Central memory CD4-positive, alpha-beta T cell (primary cell): ENCODE measurements around the gene RPS6KA2.

Experiments used
- DNase-seq: peaks from one replicate; pipeline ENCODE4 v3.0.0; 2022

The RPS6KA2 gene

DNA sequence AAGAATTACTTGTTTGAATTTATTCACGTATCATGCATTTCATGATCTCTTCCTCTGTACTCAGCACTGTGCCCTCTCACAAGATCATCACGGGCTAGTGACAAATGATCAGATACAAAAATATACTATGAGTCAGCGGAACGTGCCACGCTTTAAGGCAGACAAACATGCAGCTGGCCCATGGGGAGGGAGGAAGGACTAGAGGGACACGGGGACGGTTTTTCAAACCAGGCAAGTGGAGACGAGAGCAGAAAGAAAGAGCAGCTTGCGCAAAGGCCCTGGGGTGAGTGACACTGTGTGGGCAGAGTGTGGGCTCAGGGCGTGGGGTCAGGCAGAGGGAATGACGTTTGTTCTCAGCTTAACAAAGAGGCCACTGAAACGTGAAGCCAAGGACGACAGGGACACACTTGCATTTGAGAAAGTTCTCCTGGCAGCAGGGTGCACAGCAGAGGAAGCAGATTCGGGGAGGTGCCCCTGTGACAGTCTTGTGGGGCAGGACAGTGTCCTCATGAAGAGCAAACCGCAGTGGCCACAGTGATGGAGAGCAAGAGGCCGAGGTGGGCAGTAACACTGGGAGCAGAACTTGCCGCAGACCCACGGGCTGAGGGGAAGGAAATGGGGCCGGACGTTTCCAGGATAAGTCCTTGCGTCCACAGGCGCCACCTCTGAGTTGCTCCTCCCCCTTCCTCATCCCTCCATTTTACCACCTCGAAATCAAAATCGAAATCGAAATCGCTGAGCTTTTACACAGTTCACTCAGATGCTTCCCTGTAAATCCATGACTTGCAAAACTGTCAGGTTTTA lies 6.9 kb upstream of the RPS6KA2 start:
- DNase-seq: no peak

DNA sequence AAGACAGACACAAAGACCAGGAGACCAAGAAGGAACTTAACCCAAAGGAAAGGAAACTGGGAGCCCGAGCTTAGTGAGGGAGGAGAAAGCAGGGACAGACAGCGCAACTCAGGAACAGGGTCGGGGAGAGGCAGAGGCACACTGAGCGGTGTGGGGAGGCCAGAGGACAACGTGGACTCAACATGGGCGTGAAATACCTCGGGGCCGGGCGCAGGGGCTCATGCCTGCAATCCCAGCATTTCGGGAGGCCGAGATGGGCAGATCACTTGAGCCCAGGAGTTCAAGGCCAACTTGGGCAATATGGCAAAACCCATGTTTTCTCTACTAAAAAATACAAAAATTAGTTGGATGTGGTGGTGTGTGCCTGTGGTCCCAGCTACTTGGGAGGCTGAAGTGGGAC lies 5.7 kb upstream of the RPS6KA2 start:
- DNase-seq: no peak

DNA sequence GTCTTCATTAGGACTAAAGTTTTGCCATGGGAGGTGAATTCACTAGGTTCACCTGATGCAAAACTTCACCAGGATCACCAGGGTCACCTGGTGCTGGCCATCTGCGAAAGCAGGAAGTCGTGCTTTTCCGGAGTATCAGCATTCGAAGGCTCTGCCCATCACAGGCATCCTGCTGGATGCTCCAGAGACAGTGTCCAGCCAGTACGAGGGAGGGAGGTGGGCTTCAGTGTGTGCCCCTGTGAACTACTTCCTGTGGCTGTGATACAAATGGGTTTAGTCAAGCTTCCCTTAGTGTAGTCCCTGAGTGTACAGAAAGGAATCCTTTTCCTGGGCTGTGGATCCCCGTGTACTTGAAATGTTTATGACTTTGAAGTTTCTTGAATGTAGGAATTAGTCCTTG lies 3.4 kb upstream of the RPS6KA2 start:
- DNase-seq: no peak

DNA sequence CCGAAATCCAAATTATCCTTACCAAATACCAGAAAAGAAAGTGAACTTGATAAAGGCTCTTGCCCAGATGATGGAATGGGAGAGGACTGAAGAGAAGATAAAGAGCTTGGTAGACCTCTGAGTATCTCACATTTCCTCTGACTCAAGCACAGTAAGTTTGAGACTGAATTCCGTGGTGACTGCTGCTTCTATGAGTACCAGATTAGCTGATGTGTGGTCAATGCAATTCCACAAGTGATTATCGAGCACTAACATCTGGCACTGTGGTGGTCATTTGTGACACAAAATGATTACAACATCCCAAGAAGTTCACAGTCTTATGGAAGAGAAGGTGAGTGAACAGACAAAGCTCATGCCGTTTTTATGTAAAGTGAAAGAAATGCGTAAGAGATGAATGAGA lies 2.6 kb upstream of the RPS6KA2 start:
- no peak for DNase-seq

DNA sequence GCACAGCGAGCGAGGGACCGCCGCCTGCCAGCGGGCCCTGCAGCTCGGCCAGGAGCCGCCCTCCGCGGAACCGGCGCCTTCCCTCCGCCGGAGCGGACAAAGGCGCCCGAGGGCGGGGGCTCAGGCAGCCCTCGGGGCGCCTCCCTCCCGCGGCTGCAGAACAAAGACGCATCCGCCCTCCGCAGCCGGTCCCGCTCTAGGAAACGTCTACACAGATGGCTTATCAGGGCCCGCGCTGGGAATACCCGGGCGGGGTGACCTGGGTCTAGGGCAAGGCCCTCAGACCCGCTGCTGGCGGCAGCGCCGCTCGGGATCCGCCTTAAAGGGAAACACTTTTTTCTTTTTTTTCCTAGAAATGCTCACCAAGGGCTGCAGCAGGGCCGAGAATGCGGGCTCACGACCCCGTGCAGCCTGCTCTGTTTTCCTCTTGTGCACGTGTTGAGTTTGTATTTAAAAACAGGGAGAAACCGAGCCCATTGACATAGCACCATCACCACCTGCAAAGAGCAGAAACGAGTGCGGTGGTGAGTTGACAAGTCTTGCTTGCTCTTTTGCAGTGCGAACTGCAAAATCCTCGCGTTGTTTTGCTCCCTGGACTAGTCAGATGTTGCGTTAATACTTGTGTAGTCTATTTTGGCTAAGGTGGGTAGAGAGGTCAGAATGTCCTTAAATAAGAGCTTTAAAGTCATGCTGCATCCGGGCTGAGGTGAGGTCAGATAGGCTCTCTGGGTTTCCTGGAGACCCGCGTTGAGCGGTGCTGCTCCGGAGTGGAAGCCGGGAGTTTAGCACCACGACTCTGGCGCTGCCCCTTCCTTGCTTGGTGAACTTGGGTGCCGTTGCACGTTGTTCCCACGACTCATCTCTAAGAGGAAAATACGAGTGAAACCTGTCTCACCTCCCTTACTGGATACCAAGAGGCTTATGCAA lies 1.1 kb upstream of the RPS6KA2 start:
- peak; percentile 61 for DNase-seq

DNA sequence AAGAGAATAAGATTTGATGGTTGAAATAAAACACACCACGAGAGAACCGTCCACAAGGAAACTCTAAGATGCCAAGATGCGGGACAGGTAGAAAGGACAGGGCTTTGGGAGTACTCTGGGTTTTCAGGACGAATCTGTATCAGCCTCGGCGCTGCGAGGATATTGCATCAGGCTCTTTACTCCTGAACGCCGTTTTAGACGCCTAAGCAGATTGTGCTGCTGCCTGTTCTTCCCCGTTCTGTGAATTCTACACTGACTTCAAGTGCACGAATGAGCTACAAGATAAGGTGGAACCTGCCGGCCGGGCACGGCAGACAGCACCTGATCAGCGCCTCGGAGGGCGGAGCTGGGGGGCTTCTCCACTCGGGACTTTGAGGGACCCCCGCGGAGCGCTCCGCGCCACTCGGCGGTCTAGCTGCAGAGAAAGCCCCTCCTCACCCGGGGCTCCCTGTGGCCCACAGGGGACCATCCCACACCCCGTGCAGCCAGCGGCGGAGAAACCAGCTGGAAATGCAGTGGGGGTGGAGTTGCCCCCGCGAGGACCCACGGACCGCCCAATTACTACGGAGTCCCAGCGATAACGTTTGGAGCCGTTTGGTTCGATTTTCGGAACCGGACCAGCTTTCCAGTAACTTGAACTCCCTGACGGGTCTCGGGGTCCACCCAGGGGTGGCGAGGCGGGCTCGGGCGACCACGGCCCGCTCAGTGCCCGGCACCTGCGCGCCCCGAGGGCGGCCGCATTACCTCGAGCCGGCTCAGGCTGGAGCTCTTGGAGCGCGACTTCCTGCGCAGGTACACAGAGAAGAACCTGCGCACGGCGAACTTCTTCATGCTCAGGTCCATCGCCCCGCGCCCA lies 646 bp downstream of the RPS6KA2 start:
- peak; percentile 11 for DNase-seq

DNA sequence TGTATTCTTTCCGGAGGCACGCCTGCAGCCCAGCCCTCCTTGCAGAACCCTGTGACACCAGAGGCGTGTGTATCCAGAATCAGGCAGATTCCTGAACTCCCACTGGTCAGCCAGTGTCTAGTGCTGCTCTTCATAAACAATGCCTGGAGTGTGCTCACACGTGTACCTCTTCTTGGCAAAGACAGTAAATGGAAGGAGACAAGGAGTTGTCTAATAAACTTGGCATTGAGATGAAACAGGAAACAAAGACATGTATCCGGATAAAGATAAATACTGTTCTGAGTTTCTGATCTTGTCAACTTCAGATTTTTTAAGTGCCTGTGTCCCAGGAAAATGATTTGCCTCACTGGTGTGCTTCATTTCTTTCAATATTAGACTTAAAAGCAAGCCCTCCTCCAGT lies 1.7 kb downstream of the RPS6KA2 start:
- no peak for DNase-seq

DNA sequence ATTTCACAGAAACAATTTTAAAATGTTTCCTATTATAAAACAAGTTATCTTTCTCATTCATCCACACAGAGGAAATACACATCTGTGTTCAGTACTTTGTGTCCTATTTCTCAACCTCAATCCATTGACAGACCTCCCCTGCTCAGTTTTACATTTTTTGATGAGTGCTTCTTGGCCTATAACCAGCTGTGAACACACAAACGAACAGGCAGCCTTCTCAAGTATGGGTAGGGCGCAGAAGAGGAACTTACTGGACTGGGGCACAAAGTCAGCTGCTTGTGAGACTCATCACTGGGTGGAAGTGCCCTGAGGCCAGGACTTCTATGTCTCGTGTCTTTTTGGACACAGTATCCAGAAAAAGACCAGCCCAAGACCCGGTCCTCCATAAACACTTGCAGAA lies 2.8 kb downstream of the RPS6KA2 start:
- no peak for DNase-seq

DNA sequence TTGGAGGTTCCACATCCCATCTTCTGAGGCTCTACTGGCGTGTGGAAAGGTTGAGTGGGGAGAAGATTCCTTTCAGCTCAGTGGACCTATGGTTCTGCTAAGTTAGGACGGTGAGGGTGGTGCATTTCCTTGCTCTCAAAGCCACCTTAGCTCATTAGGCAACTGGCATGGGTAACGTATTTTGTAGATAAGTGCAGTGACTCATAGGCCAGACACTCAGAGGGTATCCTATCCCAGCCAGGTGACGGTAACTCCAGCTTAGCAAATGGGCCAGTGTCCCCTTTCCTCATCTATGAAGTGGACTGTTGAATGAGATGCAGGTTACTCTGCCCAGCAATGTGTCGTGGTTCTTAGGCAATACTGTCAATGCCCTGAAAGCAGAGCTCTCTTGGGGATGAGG lies 3.7 kb downstream of the RPS6KA2 start:
- no peak for DNase-seq

DNA sequence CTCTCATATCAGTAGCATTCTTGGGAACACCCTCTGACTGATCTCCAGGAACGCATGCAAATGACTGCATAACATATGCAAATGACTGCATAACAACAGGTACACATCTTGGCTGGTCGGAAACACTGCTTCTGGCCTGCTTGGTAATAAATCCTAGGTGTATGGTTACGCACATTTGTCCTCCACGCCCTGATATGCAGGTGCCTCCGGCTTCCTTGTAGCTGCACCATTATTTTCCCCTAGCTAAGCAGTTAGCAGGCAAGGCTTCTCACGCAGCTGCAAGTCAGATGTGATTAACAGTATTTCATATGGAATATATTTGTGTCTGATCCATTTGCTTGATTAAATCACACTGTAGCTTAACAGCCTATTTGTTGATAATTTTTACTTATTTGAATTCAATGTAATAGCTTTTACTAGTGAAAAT lies 5.9 kb downstream of the RPS6KA2 start:
- DNase-seq: no peak

DNA sequence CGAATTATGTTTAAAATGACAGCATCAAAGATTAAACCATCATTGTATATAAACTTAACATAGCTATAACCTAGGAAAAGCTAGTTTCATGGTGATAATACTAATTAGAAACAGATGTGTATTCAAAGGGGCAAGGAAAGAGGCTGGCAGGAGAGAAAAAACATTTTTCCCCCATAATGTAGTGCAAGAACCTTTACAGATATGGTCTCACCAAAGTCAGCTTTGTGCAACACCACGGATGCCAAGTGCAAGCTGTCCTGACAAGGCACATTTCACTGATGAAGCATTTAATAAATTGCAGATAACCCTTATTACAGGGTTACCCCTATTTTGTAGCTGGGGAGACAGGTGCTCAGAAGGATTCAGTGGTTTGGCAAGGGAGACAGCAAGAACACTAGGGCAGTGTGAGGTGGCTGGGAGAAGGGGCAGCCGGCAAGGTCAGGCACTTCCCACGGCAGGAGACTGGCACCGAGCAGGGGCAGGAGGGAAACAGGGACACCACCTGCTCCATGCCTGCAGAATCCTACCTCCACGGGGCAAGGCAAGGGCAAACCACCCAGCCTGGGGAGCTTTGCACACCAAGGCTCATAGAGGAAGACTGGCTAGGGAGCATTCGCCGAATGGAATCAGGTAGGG lies 6.5 kb downstream of the RPS6KA2 start:
- DNase-seq: no peak

DNA sequence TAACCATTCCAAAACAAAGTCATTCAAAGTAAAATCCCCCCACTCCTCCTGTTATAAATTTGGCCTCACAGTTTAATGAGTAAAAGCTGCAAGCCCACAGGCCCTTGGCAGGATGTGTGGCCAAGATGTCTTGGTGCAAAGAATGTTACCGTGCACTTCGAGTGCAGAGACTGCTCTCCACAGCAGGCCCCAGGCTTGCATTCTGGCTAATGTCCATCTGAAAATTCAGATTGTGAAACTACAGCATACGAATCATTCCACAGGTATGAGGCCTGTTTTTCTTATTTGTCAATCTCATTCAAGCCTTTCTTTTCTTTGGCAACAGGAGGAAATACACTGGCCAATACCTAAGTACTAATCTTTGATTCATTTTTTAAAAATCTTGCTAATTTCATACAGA lies 7.1 kb downstream of the RPS6KA2 start:
- no peak for DNase-seq

DNA sequence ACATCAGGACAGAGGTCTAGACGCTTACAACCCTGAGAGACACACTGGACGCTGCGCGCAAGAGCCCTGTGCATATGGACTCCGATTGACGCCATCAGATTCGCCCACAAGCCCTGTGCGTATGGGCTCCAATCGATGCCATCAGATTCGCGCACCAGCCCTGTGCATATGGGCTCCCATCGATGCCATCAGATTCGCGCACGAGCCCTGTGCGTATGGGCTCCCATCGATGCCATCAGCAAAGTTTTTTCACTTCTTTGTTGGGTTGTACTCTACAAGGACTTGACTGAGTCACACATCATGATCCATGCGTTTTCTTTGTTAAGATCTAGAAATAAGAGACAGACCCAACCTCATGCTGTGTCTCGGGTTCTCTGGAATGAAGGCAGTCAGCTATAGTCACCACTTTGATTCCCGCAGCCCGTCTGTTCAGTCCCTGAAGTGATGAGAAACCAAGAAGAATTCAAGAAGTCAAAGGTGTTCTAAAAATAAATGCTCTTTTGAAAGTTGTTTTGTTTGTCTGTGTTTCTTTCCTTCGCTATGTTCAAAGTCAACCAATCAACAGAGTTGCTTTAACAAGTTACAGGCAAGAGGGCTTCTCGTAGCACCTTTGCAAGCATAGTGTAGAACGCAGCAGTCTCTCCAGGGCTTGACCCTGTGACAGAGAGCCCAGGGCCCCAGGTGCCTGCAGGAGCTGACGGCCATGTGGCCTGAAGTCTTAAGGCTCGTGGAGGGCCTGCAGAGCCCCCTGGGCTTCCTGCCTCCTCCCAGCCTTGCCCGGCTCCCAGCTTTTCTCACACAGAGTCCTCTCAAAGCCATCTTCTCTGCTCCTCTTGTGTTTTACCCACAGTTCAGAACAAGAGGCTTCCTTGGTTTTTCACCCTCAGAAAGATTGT lies 7.9 kb downstream of the RPS6KA2 start:
- no peak for DNase-seq

DNA sequence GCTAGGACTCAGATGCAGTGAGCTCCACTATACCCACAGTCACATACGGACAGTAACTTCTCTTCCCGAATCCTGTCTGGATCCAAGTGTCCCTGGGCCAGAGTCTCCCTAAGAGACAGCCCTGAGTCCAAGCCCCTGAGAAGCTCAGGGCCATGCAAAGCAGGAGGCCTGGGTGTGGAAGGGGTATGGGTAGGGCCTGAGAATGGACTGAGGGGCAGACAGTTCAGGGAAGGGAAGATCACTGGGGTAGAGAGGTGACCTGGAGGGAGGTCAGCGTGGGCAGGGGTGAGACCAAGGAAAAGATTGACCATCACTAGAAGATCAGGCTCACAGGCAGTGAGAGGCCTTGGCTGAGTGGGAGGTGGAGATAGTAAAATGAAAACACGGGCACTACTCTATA lies 8.8 kb downstream of the RPS6KA2 start:
- no peak for DNase-seq

DNA sequence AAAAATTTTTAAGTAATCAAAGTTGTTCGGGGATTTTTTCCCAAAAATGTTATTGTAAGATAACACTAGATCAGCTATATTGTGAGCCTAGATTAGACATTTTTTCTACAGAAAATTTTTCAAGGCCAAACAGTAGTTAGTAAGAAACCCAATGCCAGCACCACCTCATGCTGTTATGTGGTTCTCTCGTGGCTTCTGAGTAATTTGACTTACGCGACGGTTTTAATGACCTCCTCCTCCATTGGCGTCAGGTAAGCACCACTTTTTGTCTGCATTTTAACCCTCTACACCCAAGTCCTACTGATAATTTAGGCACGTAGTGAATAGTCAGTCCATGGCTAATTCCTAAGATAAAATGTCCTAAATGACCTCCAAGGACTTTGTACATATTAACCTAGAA lies 9.7 kb downstream of the RPS6KA2 start:
- no peak for DNase-seq

DNA sequence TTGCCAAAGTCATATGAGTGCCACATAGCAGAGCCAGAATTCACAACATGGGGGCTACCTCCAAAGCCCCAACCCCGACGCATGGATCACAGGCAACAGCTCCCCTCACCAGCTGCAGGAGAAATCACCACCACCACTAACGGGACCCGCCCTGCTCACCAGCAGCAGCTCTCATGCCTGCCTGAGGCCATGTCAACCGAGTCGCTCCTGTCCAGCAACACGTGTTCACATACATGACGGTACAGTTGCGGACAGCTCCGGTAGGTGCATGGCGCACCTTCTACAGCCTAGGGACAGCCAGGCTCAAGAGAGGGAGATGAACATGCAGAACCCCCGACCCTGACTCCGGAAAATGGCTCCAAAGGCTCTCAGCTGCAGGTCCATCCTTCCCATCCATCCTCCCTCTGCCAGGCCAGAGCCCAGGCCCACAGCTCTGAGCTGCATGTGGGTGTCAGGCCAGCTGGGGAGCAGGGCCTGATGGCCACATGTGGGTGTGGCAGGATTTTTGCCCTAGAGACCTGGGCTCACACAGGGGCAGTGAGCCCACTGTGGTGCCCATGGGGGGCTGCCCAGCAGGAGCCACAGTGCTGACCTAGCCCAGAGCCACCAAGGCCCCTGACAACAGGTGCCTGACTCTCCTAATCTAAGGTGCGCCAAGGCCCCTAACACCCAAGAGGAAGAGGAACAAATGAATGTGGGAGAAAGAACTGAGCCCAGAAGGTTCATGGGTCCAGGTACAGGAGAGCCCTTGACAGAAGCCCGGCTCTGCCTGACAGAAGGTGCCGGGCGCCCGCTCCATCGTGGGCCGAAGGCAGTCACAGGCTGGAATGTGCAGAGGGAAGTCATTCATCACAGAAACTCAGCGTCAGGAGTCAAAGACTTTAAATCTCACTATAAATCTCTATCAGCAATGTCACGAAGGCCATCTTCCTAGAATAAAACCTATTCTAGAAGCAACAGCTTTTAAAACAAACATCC lies 10.5 kb downstream of the RPS6KA2 start:
- DNase-seq: no peak

DNA sequence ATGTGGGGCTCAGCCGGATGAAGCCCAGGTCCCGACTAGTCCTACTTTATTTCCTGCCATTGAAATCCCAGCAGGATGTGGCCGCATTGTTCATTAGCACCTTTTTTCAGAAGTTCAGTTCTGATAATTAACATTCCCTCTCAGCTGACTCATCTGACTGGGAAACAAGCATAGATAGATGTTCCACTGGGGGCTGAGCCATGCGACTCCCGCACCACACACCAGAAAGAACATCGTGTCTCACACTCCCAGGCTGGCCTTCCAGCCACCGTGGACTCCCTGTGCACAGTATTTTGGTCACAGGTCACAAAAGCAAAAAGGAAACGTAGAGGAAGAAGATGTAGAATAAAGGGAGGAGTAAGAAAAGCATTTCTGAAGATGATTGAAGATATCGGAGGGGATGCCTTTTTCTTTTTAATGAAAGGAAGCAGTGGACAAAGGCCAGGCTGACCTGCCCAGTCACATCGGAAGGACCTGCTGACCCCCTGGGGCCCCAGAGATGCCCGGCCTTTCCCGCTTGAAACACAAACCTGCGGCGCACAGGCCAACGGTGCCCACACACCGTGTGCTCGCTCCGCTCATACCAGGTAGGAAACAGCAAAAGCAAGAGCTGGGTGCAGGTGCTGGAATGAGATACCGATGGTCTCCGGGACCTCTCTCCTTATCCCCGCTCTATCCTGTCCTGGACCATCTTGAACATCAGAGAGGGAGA lies 11.8 kb downstream of the RPS6KA2 start:
- no peak for DNase-seq

DNA sequence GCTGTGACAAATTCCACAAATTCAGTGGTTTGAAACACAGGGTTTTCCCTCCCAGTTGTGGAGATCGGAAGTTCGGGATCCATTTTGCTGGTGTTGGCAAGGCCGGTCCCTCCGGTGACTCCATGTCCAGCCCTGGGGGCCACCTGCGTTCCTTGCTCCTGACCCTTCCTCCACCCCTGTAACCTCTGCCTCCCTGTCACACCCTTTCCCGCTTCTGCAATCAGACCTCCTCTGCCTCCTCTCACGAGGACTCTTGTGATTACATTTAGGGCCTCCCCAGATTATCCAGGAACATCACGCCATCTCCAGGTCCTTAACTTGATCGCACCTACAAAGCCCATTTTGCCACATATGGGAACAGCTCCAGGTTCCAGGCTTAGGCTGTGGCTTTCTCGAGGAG lies 12.5 kb downstream of the RPS6KA2 start:
- no peak for DNase-seq

DNA sequence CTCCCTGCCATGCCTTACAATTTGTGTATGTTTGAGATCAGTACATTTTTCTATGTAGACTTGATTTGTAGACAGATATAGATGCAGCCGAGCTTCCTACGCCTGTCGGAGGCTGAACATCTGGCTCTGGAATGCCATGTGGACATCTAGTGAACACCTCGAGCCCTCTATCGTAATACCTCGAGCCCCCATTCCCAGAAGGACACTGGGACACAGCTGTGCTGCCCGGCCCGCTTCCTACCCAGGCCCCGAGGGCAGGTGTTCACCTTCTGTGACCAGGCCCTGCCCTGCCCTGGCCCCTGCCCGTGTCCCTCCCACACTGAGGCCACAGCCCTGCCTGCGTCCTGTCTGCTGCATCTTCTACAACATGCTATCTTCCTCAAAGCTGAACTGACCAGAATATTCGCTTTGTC lies 12.9 kb downstream of the RPS6KA2 start:
- no peak for DNase-seq

DNA sequence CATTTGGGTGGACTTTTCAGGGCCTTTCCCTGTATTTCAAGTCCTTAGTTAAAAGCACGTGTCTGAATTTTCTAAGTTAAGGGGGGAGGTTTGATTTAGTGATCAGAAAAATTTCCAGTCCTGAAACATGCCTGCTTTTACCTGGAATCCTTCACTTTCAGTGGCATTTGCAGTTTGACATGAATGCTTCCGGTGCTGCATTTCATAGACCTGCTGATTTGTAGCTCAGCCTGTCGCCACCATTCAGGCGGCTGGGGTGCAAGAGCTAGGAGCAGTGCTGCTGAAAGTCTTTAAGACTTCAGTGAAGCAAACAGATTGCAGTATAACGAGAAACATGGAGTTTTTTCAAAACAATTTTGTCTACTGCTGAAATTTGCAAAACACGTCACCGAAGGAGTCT lies 14.0 kb downstream of the RPS6KA2 start:
- DNase-seq: no peak
